CD4-positive, alpha-beta T cell (primary cell): ENCODE data around the gene CFAP61. TPM values are rescaled to one million over a fixed set of nuclear protein-coding genes. Genes with fewer than 3 reads are reported as not detected.

Experiments
- ATAC-seq: fragments of 200-7000 bp; cut with Tn5 transposase; one replicate; pipeline ENCODE4 v1.10.0; 2022; ENCODE audit warnings: mild to moderate bottlenecking; ENCODE audit not compliant: poor library complexity
- CTCF ChIA-PET: fragments of 350-600 bp; sonication (Branson Sonifier 250); formaldehyde crosslinking; loops from one replicate; lab custom pipeline; 2021; ENCODE audit warnings: antibody characterized with exemption, inconsistent platforms; lab: Charles Lee
- POLR2A ChIA-PET: fragments of 350-600 bp; sonication (Branson Sonifier 250); formaldehyde crosslinking; loops from one replicate; lab custom pipeline; 2021; ENCODE audit warnings: antibody characterized with exemption, inconsistent platforms; lab: Charles Lee
- DNase-seq, 14 experiments: peaks; one replicate each; pipeline ENCODE4 v3.0.0-alpha.2; 2013 to 2020; ENCODE audit warnings: mixed read lengths in 2 of 14
- H3K27ac ChIP-seq, 2 donors: one replicate each; pipeline versions ENCODE4 v1.5.1 to v1.7.0; 2013; ENCODE audit warnings: low read length in 2 of 2, low read depth in 1 of 2, mild to moderate bottlenecking in 1 of 2
- H3K27me3 ChIP-seq, 2 experiments: 1 replicate in 1 of 2; 2 replicates in 1 of 2; pipeline versions ENCODE4 v1.6.1 to v1.7.0; 2013; ENCODE audit warnings: low read length in 2 of 2, control low read depth in 1 of 2, mild to moderate bottlenecking in 1 of 2, moderate library complexity in 1 of 2; ENCODE audit not compliant: insufficient read depth in 2 of 2, control insufficient read depth in 1 of 2
- H3K36me3 ChIP-seq: one replicate; pipeline ENCODE4 v1.6.1; 2013; ENCODE audit warnings: low read length, control low read depth; ENCODE audit not compliant: insufficient read depth
- H3K4me1 ChIP-seq: one replicate; pipeline ENCODE4 v1.6.1; 2013; ENCODE audit warnings: low read length, control low read depth; ENCODE audit not compliant: insufficient read depth
- H3K4me3 ChIP-seq: one replicate; pipeline ENCODE4 v1.5.1; 2013; ENCODE audit warnings: mild to moderate bottlenecking, low read length, moderate library complexity
- H3K9me3 ChIP-seq, 2 experiments: 1 replicate in 1 of 2; 2 replicates in 1 of 2; pipeline versions ENCODE4 v1.6.1 to v1.7.0; 2013; ENCODE audit warnings: low read length in 2 of 2, mild to moderate bottlenecking in 2 of 2, control low read depth in 1 of 2, moderate library complexity in 1 of 2; ENCODE audit not compliant: control insufficient read depth in 1 of 2, insufficient read depth in 1 of 2
- H3K27ac Mint-ChIP-seq: one replicate; pipeline ENCODE4 v1.8.0; 2020; ENCODE audit warnings: mixed read lengths
- H3K27me3 Mint-ChIP-seq: one replicate; pipeline ENCODE4 v1.8.0; 2021; ENCODE audit warnings: mixed read lengths
- H3K36me3 Mint-ChIP-seq: one replicate; pipeline ENCODE4 v1.8.0; 2021; ENCODE audit warnings: low read depth, mixed read lengths
- H3K4me1 Mint-ChIP-seq: one replicate; pipeline ENCODE4 v1.8.0; 2021; ENCODE audit warnings: low read depth, mixed read lengths
- H3K4me3 Mint-ChIP-seq: one replicate; pipeline ENCODE4 v1.8.0; 2020; ENCODE audit warnings: mild to moderate bottlenecking, mixed read lengths
- H3K9me3 Mint-ChIP-seq: one replicate; pipeline ENCODE4 v1.8.0; 2020; ENCODE audit warnings: mixed read lengths
- intact Hi-C, 2 experiments: fragments of 100-400 bp; cut with DNase I in 1 of 2; cut with micrococcal nuclease in 1 of 2; formaldehyde crosslinking; loops; one replicate each; pipeline versions ENCODE4 v1.15.1 to v1.9.0; 2023 to 2025; cut with DNase I, micrococcal nuclease
- total RNA-seq, 174 experiments: library from RNA in 2 of 174; stranded (reverse) in 2 of 174; gene quantifications; one replicate each; pipeline ENCODE4 v1.2.3 and lab custom pipeline; 2021 to 2026
- TF ChIP-seq, protein P1 (sequence below): fragments of 200-600 bp; IDR thresholded peaks from one replicate; pipeline ENCODE4 v1.8.0; 2022; ENCODE audit warnings: antibody characterized with exemption, mild to moderate bottlenecking

Gene CFAP61
- total RNA-seq, 2 experiments from 2014 or later, result not detected

GRCh38 chr20:20295621-20296498 is 243.5 kb downstream of the CFAP61 start:
- H3K27ac Mint-ChIP-seq, result no peak overlapping the region
- ChIA-PET POLR2A (no interaction called here), CTCF (no interaction called here)
- peaks cover 9% of the 10 kb centered on the region for H3K27me3 Mint-ChIP-seq
- H3K36me3 Mint-ChIP-seq, result no peaks in the 10 kb centered on the region
- H3K4me3 ChIP-seq, result no peak overlapping the region
- H3K27me3 ChIP-seq, result no peaks in the 10 kb centered on the region
- no peak overlapping the region for H3K27ac ChIP-seq
- H3K9me3 Mint-ChIP-seq, result no peaks in the 10 kb centered on the region
- H3K4me1 ChIP-seq, result no peaks in the 10 kb centered on the region
- no peak for ATAC-seq
- TF ChIP-seq, protein P1, sequence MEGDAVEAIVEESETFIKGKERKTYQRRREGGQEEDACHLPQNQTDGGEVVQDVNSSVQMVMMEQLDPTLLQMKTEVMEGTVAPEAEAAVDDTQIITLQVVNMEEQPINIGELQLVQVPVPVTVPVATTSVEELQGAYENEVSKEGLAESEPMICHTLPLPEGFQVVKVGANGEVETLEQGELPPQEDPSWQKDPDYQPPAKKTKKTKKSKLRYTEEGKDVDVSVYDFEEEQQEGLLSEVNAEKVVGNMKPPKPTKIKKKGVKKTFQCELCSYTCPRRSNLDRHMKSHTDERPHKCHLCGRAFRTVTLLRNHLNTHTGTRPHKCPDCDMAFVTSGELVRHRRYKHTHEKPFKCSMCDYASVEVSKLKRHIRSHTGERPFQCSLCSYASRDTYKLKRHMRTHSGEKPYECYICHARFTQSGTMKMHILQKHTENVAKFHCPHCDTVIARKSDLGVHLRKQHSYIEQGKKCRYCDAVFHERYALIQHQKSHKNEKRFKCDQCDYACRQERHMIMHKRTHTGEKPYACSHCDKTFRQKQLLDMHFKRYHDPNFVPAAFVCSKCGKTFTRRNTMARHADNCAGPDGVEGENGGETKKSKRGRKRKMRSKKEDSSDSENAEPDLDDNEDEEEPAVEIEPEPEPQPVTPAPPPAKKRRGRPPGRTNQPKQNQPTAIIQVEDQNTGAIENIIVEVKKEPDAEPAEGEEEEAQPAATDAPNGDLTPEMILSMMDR, result no peak
- intact Hi-C loops, result no loop called here
- no peaks in the 10 kb centered on the region for H3K4me1 Mint-ChIP-seq
- H3K36me3 ChIP-seq, result no peaks in the 10 kb centered on the region
- peaks cover 0 to 9% of the 10 kb centered on the region in 2 experiments for H3K9me3 ChIP-seq
- no peak for DNase-seq
- no peak overlapping the region for H3K4me3 Mint-ChIP-seq

GRCh38 chr20:20297181-20297580 is 244.8 kb downstream of the CFAP61 start:
- peaks cover 9% of the 10 kb centered on the region for H3K27me3 Mint-ChIP-seq
- CTCF ChIA-PET, result no interaction called here
- no peaks in the 10 kb centered on the region for H3K36me3 ChIP-seq
- no peak for ATAC-seq
- no peak overlapping the region for H3K4me3 Mint-ChIP-seq
- H3K4me1 Mint-ChIP-seq, result no peaks in the 10 kb centered on the region
- no peak overlapping the region for H3K27ac ChIP-seq
- no peak for DNase-seq
- H3K27ac Mint-ChIP-seq, result no peak overlapping the region
- TF ChIP-seq, protein P1, result no peak
- no peaks in the 10 kb centered on the region for H3K4me1 ChIP-seq
- H3K9me3 Mint-ChIP-seq, result no peaks in the 10 kb centered on the region
- no peak overlapping the region for H3K4me3 ChIP-seq
- POLR2A ChIA-PET, result no interaction called here
- no peaks in the 10 kb centered on the region for H3K36me3 Mint-ChIP-seq
- H3K9me3 ChIP-seq, result peaks cover 0 to 9% of the 10 kb centered on the region in 2 experiments
- no peaks in the 10 kb centered on the region for H3K27me3 ChIP-seq
- intact Hi-C loops, result no loop called here

DNA sequence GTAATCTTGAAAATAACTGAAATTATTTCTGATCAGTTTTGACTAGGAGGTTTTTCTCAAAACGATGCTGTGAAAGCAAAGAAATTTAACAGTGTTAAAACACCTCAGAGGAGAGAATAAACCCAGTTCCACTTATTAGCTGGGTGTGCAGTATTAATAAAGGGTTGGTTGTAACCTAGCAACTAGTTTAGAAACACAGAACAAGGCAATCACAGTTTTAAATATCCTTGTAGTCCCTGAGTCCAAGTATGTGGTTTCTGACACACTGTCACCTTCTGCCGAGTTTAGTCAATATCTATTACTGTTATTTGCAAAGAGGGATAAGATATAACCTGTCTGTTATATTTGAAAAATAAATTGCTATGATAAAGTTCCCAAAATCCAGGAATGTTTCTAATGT is 245.4 kb downstream of the CFAP61 start:
- Histone ChIP-seq H3K4me3 (no peak overlapping the region), H3K4me1 (no peaks in the 10 kb centered on the region), H3K36me3 (no peaks in the 10 kb centered on the region), H3K27ac (no peak overlapping the region), H3K27me3 (no peaks in the 10 kb centered on the region), H3K9me3 (peaks cover 0 to 9% of the 10 kb centered on the region in 2 experiments)
- ChIA-PET POLR2A (no interaction called here), CTCF (no interaction called here)
- no peak overlapping the region for H3K27ac Mint-ChIP-seq
- no peaks in the 10 kb centered on the region for H3K9me3 Mint-ChIP-seq
- H3K4me3 Mint-ChIP-seq, result no peak overlapping the region
- no peak for ATAC-seq
- peaks cover 9% of the 10 kb centered on the region for H3K27me3 Mint-ChIP-seq
- no peaks in the 10 kb centered on the region for H3K4me1 Mint-ChIP-seq
- TF ChIP-seq, protein P1, result no peak
- no peaks in the 10 kb centered on the region for H3K36me3 Mint-ChIP-seq
- DNase-seq, result no peak
- intact Hi-C loops, result no loop called here
